MV-4-11 (cell line): ENCODE measurements around the gene NLRC3.

Experiments used
- DNase-seq: peaks from one replicate; lab custom pipeline; 2025; lab: John Stamatoyannopoulos, UW

NLRC3 gene

GRCh38 chr16:3580251-3580651, 3.0 kb upstream of the NLRC3 start:
- DNase-seq = peak; percentile 82

- no peak for DNase-seq
Measured at GRCh38 chr16:3579776-3580175, 2.6 kb upstream of the NLRC3 start.

GRCh38 chr16:3578610-3579551, 1.7 kb upstream of the NLRC3 start:
- peak; percentile 79 for DNase-seq

GRCh38 chr16:3578121-3578520, 918 bp upstream of the NLRC3 start:
- DNase-seq = no peak

- no peak for DNase-seq
Measured at GRCh38 chr16:3576211-3576610, 992 bp downstream of the NLRC3 start.

GRCh38 chr16:3575491-3575890, 1.7 kb downstream of the NLRC3 start:
- DNase-seq = no peak

- DNase-seq = no peak
Measured at GRCh38 chr16:3574195-3574594, 3.0 kb downstream of the NLRC3 start.

GRCh38 chr16:3573146-3573815, 3.9 kb downstream of the NLRC3 start:
- peak; percentile 3 for DNase-seq

GRCh38 chr16:3570420-3571062, 6.7 kb downstream of the NLRC3 start:
- no peak for DNase-seq

- DNase-seq = no peak
Measured at GRCh38 chr16:3569851-3570250, 7.4 kb downstream of the NLRC3 start.

- DNase-seq = no peak
Measured at GRCh38 chr16:3566990-3567389, 10.2 kb downstream of the NLRC3 start.

- no peak for DNase-seq
Measured at GRCh38 chr16:3564889-3565141, 12.4 kb downstream of the NLRC3 start.

- no peak for DNase-seq
Measured at GRCh38 chr16:3564130-3564888, 12.9 kb downstream of the NLRC3 start.

- DNase-seq = no peak
Measured at GRCh38 chr16:3562914-3563480, 14.2 kb downstream of the NLRC3 start.

- no peak for DNase-seq
Measured at GRCh38 chr16:3561626-3562025, 15.6 kb downstream of the NLRC3 start.

GRCh38 chr16:3554351-3554928, 22.8 kb downstream of the NLRC3 start:
- no peak for DNase-seq

- DNase-seq = no peak
Measured at GRCh38 chr16:3553138-3553923, 23.9 kb downstream of the NLRC3 start.

GRCh38 chr16:3550851-3551847, 26.1 kb downstream of the NLRC3 start:
- no peak for DNase-seq

- DNase-seq = no peak
Measured at GRCh38 chr16:3549906-3550305, 27.3 kb downstream of the NLRC3 start.

GRCh38 chr16:3548859-3549258, 28.3 kb downstream of the NLRC3 start:
- no peak for DNase-seq
